Osteocyte (in vitro differentiated cells): Measurements from ENCODE around the gene HCRT. TPM values are rescaled to one million over a fixed set of nuclear protein-coding genes. Genes with fewer than 3 reads are reported as not detected.

Source experiments
- DNase-seq: peaks from one replicate; pipeline ENCODE4 v3.0.0; 2021; ENCODE audit warnings: mixed read lengths; ENCODE audit not compliant: unreplicated experiment; ENCODE audit errors: extremely low spot score
- H3K27ac Mint-ChIP-seq: one replicate; pipeline ENCODE4 v1.8.0; 2021; ENCODE audit warnings: mild to moderate bottlenecking, mixed read lengths; ENCODE audit not compliant: unreplicated experiment
- H3K27me3 Mint-ChIP-seq: one replicate; pipeline ENCODE4 v1.8.0; 2021; ENCODE audit warnings: mixed read lengths; ENCODE audit not compliant: unreplicated experiment
- H3K36me3 Mint-ChIP-seq: one replicate; pipeline ENCODE4 v1.8.0; 2021; ENCODE audit warnings: mixed read lengths; ENCODE audit not compliant: unreplicated experiment
- H3K4me1 Mint-ChIP-seq: one replicate; pipeline ENCODE4 v1.8.0; 2021; ENCODE audit warnings: mixed read lengths; ENCODE audit not compliant: unreplicated experiment
- H3K4me3 Mint-ChIP-seq: one replicate; pipeline ENCODE4 v1.8.0; 2021; ENCODE audit warnings: mild to moderate bottlenecking, moderate library complexity, mixed read lengths; ENCODE audit not compliant: unreplicated experiment
- H3K9me3 Mint-ChIP-seq: one replicate; pipeline ENCODE4 v1.8.0; 2021; ENCODE audit warnings: mixed read lengths; ENCODE audit not compliant: unreplicated experiment
- CTCF ChIP-seq: fragments of 200-600 bp; sonication (generic); IDR thresholded peaks from 2 replicates; pipeline ENCODE4 v1.5.0; 2021; ENCODE audit warnings: antibody characterized with exemption, mild to moderate bottlenecking, moderate library complexity
- total RNA-seq: library from RNA; stranded (reverse); gene quantifications from 2 replicates; pipeline ENCODE4 v1.2.1, GENCODE V29; 2021

The HCRT gene
- total RNA-seq, 1 donor from 2014 or later = not detected

- peaks cover 8% of the 10 kb centered on the region for H3K27me3 Mint-ChIP-seq
- H3K36me3 Mint-ChIP-seq = no peaks in the 10 kb centered on the region
- DNase-seq = no peak
- H3K4me1 Mint-ChIP-seq = no peaks in the 10 kb centered on the region
- TF ChIP-seq CTCF = no peak
- no peak overlapping the region for H3K4me3 Mint-ChIP-seq
- H3K27ac Mint-ChIP-seq = no peak overlapping the region
- no peaks in the 10 kb centered on the region for H3K9me3 Mint-ChIP-seq
Measured at GRCh38 chr17:42166196-42166763, 19.0 kb downstream of the HCRT start.

- Mint-ChIP-seq H3K27ac (no peak overlapping the region), H3K4me3 (no peak overlapping the region), H3K4me1 (no peaks in the 10 kb centered on the region), H3K27me3 (peaks cover 5% of the 10 kb centered on the region), H3K9me3 (no peaks in the 10 kb centered on the region), H3K36me3 (no peaks in the 10 kb centered on the region)
- DNase-seq = no peak
- TF ChIP-seq CTCF = no peak
Measured at GRCh38 chr17:42165751-42166150, 19.5 kb downstream of the HCRT start.

- Mint-ChIP-seq H3K4me1 (no peaks in the 10 kb centered on the region), H3K27me3 (peaks cover 5% of the 10 kb centered on the region), H3K9me3 (no peaks in the 10 kb centered on the region), H3K4me3 (no peak overlapping the region), H3K36me3 (no peaks in the 10 kb centered on the region), H3K27ac (no peak overlapping the region)
- TF ChIP-seq CTCF = no peak
- DNase-seq = no peak
Measured at GRCh38 chr17:42163696-42164407, 21.4 kb downstream of the HCRT start.

GRCh38 chr17:42163113-42163512, 22.1 kb downstream of the HCRT start:
- Mint-ChIP-seq H3K27me3 (peaks cover 5% of the 10 kb centered on the region), H3K27ac (no peak overlapping the region), H3K36me3 (no peaks in the 10 kb centered on the region), H3K4me1 (no peaks in the 10 kb centered on the region), H3K4me3 (no peak overlapping the region), H3K9me3 (no peaks in the 10 kb centered on the region)
- DNase-seq = no peak
- peak; percentile 28 for TF ChIP-seq CTCF

GRCh38 chr17:42160531-42160910, 24.7 kb downstream of the HCRT start:
- no peak for TF ChIP-seq CTCF
- Mint-ChIP-seq H3K36me3 (no peaks in the 10 kb centered on the region), H3K4me3 (no peak overlapping the region), H3K27me3 (no peaks in the 10 kb centered on the region), H3K27ac (no peak overlapping the region), H3K9me3 (no peaks in the 10 kb centered on the region), H3K4me1 (peaks cover 8% of the 10 kb centered on the region)
- DNase-seq = no peak
